Mucosa of rectum (tissue), 2 donors: ENCODE data around the gene RETREG1.

Source experiments
- H3K27ac ChIP-seq, 2 donors: one replicate each; pipeline ENCODE4 v1.7.0; 2013; ENCODE audit warnings: inconsistent platforms in 2 of 2, low read depth in 2 of 2, low read length in 2 of 2
- H3K27me3 ChIP-seq, 2 donors: one replicate each; pipeline ENCODE4 v1.7.0; 2013; ENCODE audit warnings: low read length in 2 of 2; ENCODE audit not compliant: control insufficient read depth in 2 of 2, insufficient read depth in 2 of 2
- H3K36me3 ChIP-seq, 2 donors: one replicate each; pipeline ENCODE4 v1.7.0; 2013; ENCODE audit warnings: low read length in 2 of 2; ENCODE audit not compliant: control insufficient read depth in 2 of 2, insufficient read depth in 2 of 2
- H3K4me1 ChIP-seq, 2 donors: one replicate each; pipeline ENCODE4 v1.7.0; 2013; ENCODE audit warnings: low read length in 2 of 2, mild to moderate bottlenecking in 1 of 2; ENCODE audit not compliant: control insufficient read depth in 2 of 2, insufficient read depth in 2 of 2
- H3K4me3 ChIP-seq, 2 donors: one replicate each; pipeline ENCODE4 v1.7.0; 2013; ENCODE audit warnings: low read length in 2 of 2
- H3K9ac ChIP-seq, 2 donors: one replicate each; pipeline ENCODE4 v1.7.0; 2013; ENCODE audit warnings: low read length in 2 of 2, low read depth in 1 of 2, mild to moderate bottlenecking in 1 of 2
- H3K9me3 ChIP-seq, 2 donors: one replicate each; pipeline ENCODE4 v1.7.0; 2013; ENCODE audit warnings: low read length in 2 of 2; ENCODE audit not compliant: control insufficient read depth in 2 of 2
- donor health status: healthy.
- donor health status: Normal muscosa, but diverticular disease.

RETREG1 gene

DNA sequence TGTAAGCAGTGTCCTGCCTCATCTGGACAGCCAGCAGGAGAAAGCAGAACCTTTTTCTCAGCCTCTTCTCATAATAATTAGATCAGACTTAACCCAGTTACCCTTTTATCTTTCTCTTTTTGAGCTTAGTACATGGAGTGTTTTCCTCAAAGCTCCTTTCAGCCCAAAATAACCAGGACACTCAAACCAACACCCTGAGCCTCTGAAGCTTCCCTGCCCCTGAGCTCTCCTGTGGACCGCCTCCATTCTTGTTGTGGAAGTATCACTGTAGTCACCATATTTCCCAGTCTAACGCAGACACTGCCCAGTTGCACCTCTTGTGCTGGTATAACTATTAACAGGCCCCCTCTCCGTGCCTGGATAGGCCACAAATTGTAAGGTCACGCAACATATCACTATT lies 97.4 kb downstream of the RETREG1 start:
- no peak overlapping the region for H3K4me3 ChIP-seq
- H3K36me3 ChIP-seq = no peaks in the 10 kb centered on the region
- H3K9ac ChIP-seq = no peak overlapping the region
- peaks cover 16 to 30% of the 10 kb centered on the region in 2 donors for H3K4me1 ChIP-seq
- H3K27me3 ChIP-seq = no peaks in the 10 kb centered on the region
- H3K9me3 ChIP-seq = no peaks in the 10 kb centered on the region
- H3K27ac ChIP-seq = peak overlapping the region; percentile 98

DNA sequence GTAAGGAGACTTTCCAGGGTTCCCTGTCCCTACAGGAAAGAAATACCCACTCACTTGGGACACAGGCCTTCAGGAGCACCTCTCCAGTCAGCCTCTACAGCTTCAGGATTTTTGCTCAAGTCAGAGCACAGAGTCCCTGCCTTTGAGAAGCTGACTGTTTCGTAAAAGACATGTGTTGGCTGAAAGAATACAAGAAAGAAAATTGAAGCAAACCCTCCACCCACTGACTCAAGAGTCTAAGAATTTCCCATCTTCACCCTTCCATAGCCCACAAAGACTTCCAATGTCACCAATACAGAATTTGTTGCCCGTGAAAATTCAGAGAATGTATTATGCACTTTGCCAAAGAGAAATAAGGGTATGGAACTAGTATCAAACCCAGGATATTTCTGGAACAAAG lies 98.2 kb downstream of the RETREG1 start:
- Histone ChIP-seq H3K4me3 (no peak overlapping the region), H3K4me1 (peaks cover 16 to 30% of the 10 kb centered on the region in 2 donors), H3K9me3 (no peaks in the 10 kb centered on the region), H3K27ac (no peak overlapping the region), H3K9ac (no peak overlapping the region), H3K36me3 (no peaks in the 10 kb centered on the region), H3K27me3 (no peaks in the 10 kb centered on the region)

GRCh38 chr5:16515532-16515931 lies 101.3 kb downstream of the RETREG1 start:
- no peaks in the 10 kb centered on the region for H3K27me3 ChIP-seq
- H3K9ac ChIP-seq = no peak overlapping the region
- no peak overlapping the region for H3K27ac ChIP-seq
- H3K36me3 ChIP-seq = no peaks in the 10 kb centered on the region
- peaks cover 7 to 11% of the 10 kb centered on the region in 2 donors for H3K4me1 ChIP-seq
- H3K9me3 ChIP-seq = no peaks in the 10 kb centered on the region
- no peak overlapping the region for H3K4me3 ChIP-seq

GRCh38 chr5:16510098-16510497 lies 106.7 kb downstream of the RETREG1 start:
- Histone ChIP-seq H3K9ac (no peak overlapping the region), H3K27me3 (no peaks in the 10 kb centered on the region), H3K36me3 (no peaks in the 10 kb centered on the region), H3K9me3 (no peaks in the 10 kb centered on the region), H3K4me3 (no peak overlapping the region), H3K27ac (no peak overlapping the region), H3K4me1 (peaks cover 0 to 7% of the 10 kb centered on the region in 2 donors)

GRCh38 chr5:16508730-16509531 lies 107.9 kb downstream of the RETREG1 start:
- Histone ChIP-seq H3K9ac (peak overlapping the region; percentile 15 to 85), H3K4me3 (peak overlapping the region; percentile 55 to 65)

DNA sequence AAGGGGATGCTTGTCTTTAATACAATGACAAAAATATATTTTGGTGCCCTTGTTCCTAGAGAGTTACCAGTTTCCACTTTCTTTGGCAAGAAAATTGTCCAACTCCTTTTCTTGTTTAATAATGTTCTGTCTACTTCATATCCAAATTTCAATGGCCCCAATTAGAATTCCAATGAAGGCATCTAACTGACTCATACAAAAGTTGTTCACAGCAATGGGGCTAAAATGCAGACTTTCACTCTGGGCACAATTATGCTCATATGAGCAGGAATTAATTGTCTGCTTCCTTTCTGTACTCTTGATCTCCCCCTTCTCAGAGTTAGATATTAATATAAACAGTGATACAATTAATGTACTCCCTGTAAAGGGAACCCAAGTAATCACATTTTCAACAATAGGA lies 109.1 kb downstream of the RETREG1 start:
- H3K9me3 ChIP-seq = no peaks in the 10 kb centered on the region
- H3K27ac ChIP-seq = peak overlapping the region; percentile 52 to 90
- H3K9ac ChIP-seq = peak overlapping the region in 1 of 2 donors; percentile 85
- peak overlapping the region; percentile 55 to 65 for H3K4me3 ChIP-seq
- peaks cover 0 to 7% of the 10 kb centered on the region in 2 donors for H3K4me1 ChIP-seq
- no peaks in the 10 kb centered on the region for H3K27me3 ChIP-seq
- H3K36me3 ChIP-seq = peaks cover 4 to 5% of the 10 kb centered on the region in 2 donors

More at GRCh38 chr5:16508730-16509531, 107.9 kb downstream of the RETREG1 start:
- H3K9me3 ChIP-seq = no peaks in the 10 kb centered on the region
- H3K27ac ChIP-seq = peak overlapping the region; percentile 78 to 90
- peaks cover 0 to 7% of the 10 kb centered on the region in 2 donors for H3K4me1 ChIP-seq
- H3K36me3 ChIP-seq = peaks cover 4 to 5% of the 10 kb centered on the region in 2 donors
- H3K27me3 ChIP-seq = no peaks in the 10 kb centered on the region

GRCh38 chr5:16505904-16506303 lies 110.9 kb downstream of the RETREG1 start:
- Histone ChIP-seq H3K36me3 (peaks cover 4 to 5% of the 10 kb centered on the region in 2 donors), H3K27ac (no peak overlapping the region), H3K9me3 (no peaks in the 10 kb centered on the region), H3K27me3 (no peaks in the 10 kb centered on the region), H3K4me1 (peaks cover 0 to 7% of the 10 kb centered on the region in 2 donors), H3K9ac (no peak overlapping the region), H3K4me3 (no peak overlapping the region)

DNA sequence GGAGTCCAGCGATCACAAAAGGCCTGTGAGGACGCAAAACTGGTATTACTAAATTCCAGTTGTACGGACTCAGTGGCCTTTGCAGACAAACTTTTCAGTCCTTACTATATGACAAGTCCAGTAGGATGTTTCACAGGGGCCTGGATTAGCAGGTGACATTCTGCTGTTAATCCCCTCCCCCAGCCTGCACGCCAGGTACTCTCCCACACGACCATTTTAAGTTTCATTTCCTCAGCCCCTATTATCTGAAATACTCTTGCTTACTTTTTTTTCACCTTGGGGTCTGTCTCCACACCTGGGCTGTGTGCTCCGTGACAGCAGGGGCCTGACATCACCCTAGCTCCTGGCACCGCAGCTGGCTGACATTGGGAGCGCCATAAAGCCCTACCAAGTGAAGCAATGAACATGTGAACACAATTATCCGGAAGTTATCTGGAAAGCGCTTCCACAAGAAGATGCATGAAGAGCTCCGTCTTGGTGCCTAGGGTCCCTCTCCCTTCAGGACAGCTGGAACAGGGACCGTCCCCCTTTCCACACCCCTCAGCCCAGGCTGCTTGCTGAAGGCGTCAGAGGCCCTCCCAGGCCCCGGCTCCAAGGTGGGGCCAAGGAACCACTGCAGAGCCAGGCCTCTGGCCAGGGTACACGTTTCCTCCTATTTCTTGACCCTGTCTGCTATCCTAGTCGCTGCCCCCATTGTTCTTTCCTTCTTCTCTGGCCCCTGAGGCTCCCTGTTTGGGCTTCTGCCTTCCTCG lies 111.5 kb downstream of the RETREG1 start:
- Histone ChIP-seq H3K27ac (no peak overlapping the region), H3K9me3 (no peaks in the 10 kb centered on the region), H3K4me1 (peaks cover 0 to 7% of the 10 kb centered on the region in 2 donors), H3K4me3 (no peak overlapping the region), H3K9ac (no peak overlapping the region), H3K36me3 (peaks cover 4 to 5% of the 10 kb centered on the region in 2 donors), H3K27me3 (no peaks in the 10 kb centered on the region)

DNA sequence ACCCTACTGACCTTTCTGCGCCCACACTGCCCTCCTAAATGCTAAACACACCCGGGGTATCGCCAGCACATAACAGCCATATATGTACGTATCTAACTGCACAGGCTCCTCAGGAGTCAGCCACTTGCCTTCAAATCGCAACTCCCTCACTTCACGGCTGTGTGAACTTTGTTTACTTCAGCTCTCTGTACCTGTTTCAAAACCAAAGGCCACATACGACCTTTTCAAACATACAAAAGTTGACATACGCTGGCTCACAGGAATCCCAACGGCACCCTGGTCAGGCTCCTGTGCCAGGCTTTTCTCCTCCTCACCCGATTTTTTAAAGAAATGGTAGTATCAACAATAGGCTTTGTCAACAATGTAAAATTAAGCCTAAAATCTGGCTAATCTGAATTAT lies 112.2 kb downstream of the RETREG1 start:
- H3K4me3 ChIP-seq = no peak overlapping the region
- peaks cover 4 to 5% of the 10 kb centered on the region in 2 donors for H3K36me3 ChIP-seq
- H3K9me3 ChIP-seq = no peaks in the 10 kb centered on the region
- H3K27me3 ChIP-seq = no peaks in the 10 kb centered on the region
- H3K9ac ChIP-seq = no peak overlapping the region
- peaks cover 0 to 7% of the 10 kb centered on the region in 2 donors for H3K4me1 ChIP-seq
- H3K27ac ChIP-seq = no peak overlapping the region

- peaks cover 4 to 5% of the 10 kb centered on the region in 2 donors for H3K36me3 ChIP-seq
- H3K27ac ChIP-seq = no peak overlapping the region
- no peaks in the 10 kb centered on the region for H3K9me3 ChIP-seq
- no peak overlapping the region for H3K9ac ChIP-seq
- H3K27me3 ChIP-seq = no peaks in the 10 kb centered on the region
- peaks cover 0 to 4% of the 10 kb centered on the region in 2 donors for H3K4me1 ChIP-seq
- H3K4me3 ChIP-seq = no peak overlapping the region
These were observed 113.9 kb downstream of the RETREG1 start for GRCh38 chr5:16502866-16503265.
